ENCODE data around the gene COLQ. TPM values are rescaled to one million over a fixed set of nuclear protein-coding genes. Genes with fewer than 3 reads are reported as not detected.
"Not testable (repeated sequence)": the region's sequence is repeated elsewhere in the genome, so short reads cannot be mapped to it uniquely, and the experiment has no call there.

COLQ gene
- total RNA-seq, 1 donor from 2014 or later = 10.0 TPM

- DNase-seq (ENCODE audit: low spot score in 2 of 2, unreplicated experiment in 2 of 2) = no peak
Measured at GRCh38 chr3:15490158-15490557, 31.3 kb downstream of the COLQ start.

GRCh38 chr3:15488002-15488401, 33.5 kb downstream of the COLQ start:
- Mint-ChIP-seq H3K4me1 (no peaks in the 10 kb centered on the region), H3K9me3 (peaks cover 3% of the 10 kb centered on the region), H3K36me3 (peaks cover 13% of the 10 kb centered on the region), H3K4me3 (no peak overlapping the region), H3K27me3 (ENCODE audit: low read depth) (peaks cover 5% of the 10 kb centered on the region), H3K27ac (no peak overlapping the region)
- DNase-seq (ENCODE audit: low spot score in 2 of 2, unreplicated experiment in 2 of 2) = no peak
- no peak for TF ChIP-seq CTCF (IDR thresholded peaks at IDR 0.05; ENCODE audit: unreplicated experiment)

More at GRCh38 chr3:15490158-15490557, 31.3 kb downstream of the COLQ start:
- H3K36me3 Mint-ChIP-seq = peaks cover 13% of the 10 kb centered on the region
- no peak overlapping the region for H3K4me3 Mint-ChIP-seq
- no peak overlapping the region for H3K27ac Mint-ChIP-seq
- no peak for TF ChIP-seq CTCF (IDR thresholded peaks at IDR 0.05; ENCODE audit: unreplicated experiment)
- H3K27me3 Mint-ChIP-seq (ENCODE audit: low read depth) = no peaks in the 10 kb centered on the region
- H3K9me3 Mint-ChIP-seq = no peaks in the 10 kb centered on the region
- no peaks in the 10 kb centered on the region for H3K4me1 Mint-ChIP-seq

GRCh38 chr3:15486979-15487378, 34.5 kb downstream of the COLQ start:
- Mint-ChIP-seq H3K27ac (no peak overlapping the region), H3K4me3 (no peak overlapping the region), H3K9me3 (peaks cover 6% of the 10 kb centered on the region), H3K36me3 (peaks cover 13% of the 10 kb centered on the region), H3K4me1 (no peaks in the 10 kb centered on the region), H3K27me3 (ENCODE audit: low read depth) (peaks cover 8% of the 10 kb centered on the region)
- no peak for DNase-seq (ENCODE audit: low spot score in 2 of 2, unreplicated experiment in 2 of 2)
- TF ChIP-seq CTCF (IDR thresholded peaks at IDR 0.05; ENCODE audit: unreplicated experiment) = no peak

GRCh38 chr3:15486020-15486419, 35.5 kb downstream of the COLQ start:
- no peak overlapping the region for H3K4me3 Mint-ChIP-seq
- H3K4me1 Mint-ChIP-seq = no peaks in the 10 kb centered on the region
- peaks cover 13% of the 10 kb centered on the region for H3K36me3 Mint-ChIP-seq
- TF ChIP-seq CTCF (IDR thresholded peaks at IDR 0.05; ENCODE audit: unreplicated experiment) = no peak
- no peak overlapping the region for H3K27ac Mint-ChIP-seq
- H3K9me3 Mint-ChIP-seq = peaks cover 14% of the 10 kb centered on the region
- peaks cover 8% of the 10 kb centered on the region for H3K27me3 Mint-ChIP-seq (ENCODE audit: low read depth)
- DNase-seq (ENCODE audit: low spot score in 2 of 2, unreplicated experiment in 2 of 2) = no peak

GRCh38 chr3:15484551-15484950, 37.0 kb downstream of the COLQ start:
- not testable (repeated sequence) for H3K27ac Mint-ChIP-seq; H3K27me3 Mint-ChIP-seq (ENCODE audit: low read depth); H3K4me3 Mint-ChIP-seq; DNase-seq (ENCODE audit: low spot score in 2 of 2, unreplicated experiment in 2 of 2); H3K4me1 Mint-ChIP-seq
- Mint-ChIP-seq H3K9me3 (peaks cover 16% of the 10 kb centered on the region), H3K36me3 (peaks cover 13% of the 10 kb centered on the region)

- no peak for TF ChIP-seq CTCF (IDR thresholded peaks at IDR 0.05; ENCODE audit: unreplicated experiment)
- Mint-ChIP-seq H3K27me3 (ENCODE audit: low read depth) (peaks cover 8% of the 10 kb centered on the region), H3K4me1 (no peaks in the 10 kb centered on the region), H3K36me3 (no peaks in the 10 kb centered on the region), H3K9me3 (peaks cover 16% of the 10 kb centered on the region), H3K27ac (no peak overlapping the region), H3K4me3 (no peak overlapping the region)
- no peak for DNase-seq (ENCODE audit: low spot score in 2 of 2, unreplicated experiment in 2 of 2)
Measured at GRCh38 chr3:15479400-15480224, 41.9 kb downstream of the COLQ start.

Data from mesothelial cell of epicardium (in vitro differentiated cells).